HCT116 (cell line): Measurements from ENCODE around the gene XPC.

Source experiments
- EGR1 ChIP-seq: IDR thresholded peaks from 2 replicates; pipeline ENCODE4 v1.6.1; 2012; ENCODE audit warnings: low read depth
- EZH2 ChIP-seq: fragments of 200-600 bp; sonication (generic); IDR thresholded peaks from 2 replicates; pipeline ENCODE4 v1.6.1; 2017; ENCODE audit warnings: antibody characterized with exemption, mixed run types
- SRF ChIP-seq: IDR thresholded peaks from 2 replicates; pipeline ENCODE4 v1.6.1; 2012; ENCODE audit warnings: low read depth
- YY1 ChIP-seq: IDR thresholded peaks from 2 replicates; pipeline ENCODE4 v1.6.1; 2011; ENCODE audit warnings: low read length, low read depth, moderate library complexity, mild to moderate bottlenecking; ENCODE audit not compliant: insufficient replicate concordance; ENCODE audit errors: extremely low read depth
- TF ChIP-seq, protein P1 (sequence below), 3 experiments: fragments of 200-600 bp in 1 of 3; sonication (generic) in 1 of 3; IDR thresholded peaks in 2 of 3; conservative IDR thresholded peaks in 1 of 3; 2 replicates each; pipeline ENCODE4 v1.5.1; 2012 to 2017; ENCODE audit warnings: low read depth in 2 of 3, low read length in 2 of 3, antibody characterized with exemption in 1 of 3, borderline replicate concordance in 1 of 3, control low read depth in 1 of 3, mild to moderate bottlenecking in 1 of 3, mixed read lengths in 1 of 3, mixed run types in 1 of 3, moderate library complexity in 1 of 3; ENCODE audit not compliant: insufficient read depth in 1 of 3

DNA sequence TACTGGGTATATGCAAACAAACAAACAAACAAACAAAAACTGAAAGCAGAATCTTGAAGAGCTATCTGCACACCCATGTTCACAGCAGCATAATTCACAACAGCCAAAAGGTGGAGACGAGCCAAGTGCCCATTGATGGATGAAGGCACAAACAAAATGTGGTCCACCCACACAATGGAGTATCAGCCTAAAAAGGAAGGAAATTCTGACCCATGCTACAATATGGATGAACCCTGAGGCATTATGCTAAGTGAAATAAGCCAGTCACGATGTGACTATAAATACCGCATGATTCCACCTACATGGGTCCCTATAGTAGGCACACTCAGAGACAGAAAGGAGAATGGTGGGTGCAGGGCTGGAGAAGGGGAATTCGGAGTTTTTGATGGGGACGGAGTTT is 24.1 kb downstream of the XPC start:
- no peak for TF ChIP-seq EZH2
- TF ChIP-seq, protein P1, sequence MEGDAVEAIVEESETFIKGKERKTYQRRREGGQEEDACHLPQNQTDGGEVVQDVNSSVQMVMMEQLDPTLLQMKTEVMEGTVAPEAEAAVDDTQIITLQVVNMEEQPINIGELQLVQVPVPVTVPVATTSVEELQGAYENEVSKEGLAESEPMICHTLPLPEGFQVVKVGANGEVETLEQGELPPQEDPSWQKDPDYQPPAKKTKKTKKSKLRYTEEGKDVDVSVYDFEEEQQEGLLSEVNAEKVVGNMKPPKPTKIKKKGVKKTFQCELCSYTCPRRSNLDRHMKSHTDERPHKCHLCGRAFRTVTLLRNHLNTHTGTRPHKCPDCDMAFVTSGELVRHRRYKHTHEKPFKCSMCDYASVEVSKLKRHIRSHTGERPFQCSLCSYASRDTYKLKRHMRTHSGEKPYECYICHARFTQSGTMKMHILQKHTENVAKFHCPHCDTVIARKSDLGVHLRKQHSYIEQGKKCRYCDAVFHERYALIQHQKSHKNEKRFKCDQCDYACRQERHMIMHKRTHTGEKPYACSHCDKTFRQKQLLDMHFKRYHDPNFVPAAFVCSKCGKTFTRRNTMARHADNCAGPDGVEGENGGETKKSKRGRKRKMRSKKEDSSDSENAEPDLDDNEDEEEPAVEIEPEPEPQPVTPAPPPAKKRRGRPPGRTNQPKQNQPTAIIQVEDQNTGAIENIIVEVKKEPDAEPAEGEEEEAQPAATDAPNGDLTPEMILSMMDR (IDR thresholded peaks at IDR 0.05 in 2 of 3, conservative IDR thresholded peaks at IDR 0.05 in 1 of 3; ENCODE audit: borderline replicate concordance in 1 of 3, insufficient read depth in 1 of 3, low read depth in 2 of 3, low read length in 2 of 3): no peak
- no peak for TF ChIP-seq EGR1
- no peak for TF ChIP-seq SRF
- TF ChIP-seq YY1: no peak
